ENCODE data around the gene LMBR1L.

DNA sequence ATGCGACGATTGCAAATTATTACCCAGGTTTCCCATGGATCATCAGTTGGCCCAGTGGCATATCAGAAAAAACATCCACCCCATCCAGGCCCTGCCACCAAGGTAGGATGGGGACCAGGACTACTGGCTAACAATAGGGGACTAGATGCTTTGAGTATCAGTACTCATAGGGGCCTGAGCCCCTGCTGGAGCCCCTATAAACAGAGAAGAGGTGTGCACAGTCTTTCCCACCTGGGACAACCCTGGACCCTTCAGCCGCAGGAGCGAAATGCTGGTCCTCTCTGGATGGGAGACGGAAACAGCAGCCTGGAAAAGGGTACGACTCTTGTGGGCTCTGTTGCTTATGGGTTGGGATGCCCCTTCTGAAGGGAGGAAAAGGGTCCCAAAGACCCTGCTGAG, 21.7 kb downstream of the LMBR1L start:
- TF ChIP-seq CTCF (conservative IDR thresholded peaks at IDR 0.05; ENCODE audit: low read length) (no peak), EZH2phosphoT487 (IDR thresholded peaks at IDR 0.05; ENCODE audit: borderline replicate concordance, low read depth, low read length) (no peak)
